Bronchial epithelial cell (primary cell): ENCODE data around the gene ENTPD2. TPM values are rescaled to one million over a fixed set of nuclear protein-coding genes. Genes with fewer than 3 reads are reported as not detected.

Experiments
- DNase-seq: peaks from one replicate; pipeline ENCODE4 v3.0.0-alpha.2; 2010; ENCODE audit warnings: low read depth
- FAIRE-seq: peaks from 2 replicates; lab custom pipeline; 2011; peaks lifted over from hg19 to GRCh38; lab: Jason Lieb, UNC
- H3K27me3 ChIP-seq: 2 replicates; pipeline ENCODE4 v1.5.1; 2011; ENCODE audit warnings: low read length; ENCODE audit not compliant: control insufficient read depth, insufficient read depth
- H3K36me3 ChIP-seq: 2 replicates; pipeline ENCODE4 v1.5.1; 2011; ENCODE audit warnings: low read length; ENCODE audit not compliant: control insufficient read depth, insufficient read depth
- H3K4me3 ChIP-seq: 2 replicates; pipeline ENCODE4 v1.5.1; 2011; ENCODE audit warnings: mild to moderate bottlenecking, low read depth, low read length, control low read depth
- CTCF ChIP-seq: IDR thresholded peaks from 2 replicates; pipeline ENCODE4 v1.5.1; 2011; ENCODE audit warnings: mild to moderate bottlenecking, moderate library complexity, low read length, control low read depth, inconsistent platforms; ENCODE audit not compliant: insufficient read depth, severe bottlenecking
- total RNA-seq: library from RNA; depleted of rRNA; stranded (reverse); fragments of >200 nt; gene quantifications from 2 replicates; pipeline ENCODE4 v1.2.1, GENCODE V29; 2014

Gene ENTPD2
- total RNA-seq, 1 donor from 2014 or later, result 0.79 TPM

DNA sequence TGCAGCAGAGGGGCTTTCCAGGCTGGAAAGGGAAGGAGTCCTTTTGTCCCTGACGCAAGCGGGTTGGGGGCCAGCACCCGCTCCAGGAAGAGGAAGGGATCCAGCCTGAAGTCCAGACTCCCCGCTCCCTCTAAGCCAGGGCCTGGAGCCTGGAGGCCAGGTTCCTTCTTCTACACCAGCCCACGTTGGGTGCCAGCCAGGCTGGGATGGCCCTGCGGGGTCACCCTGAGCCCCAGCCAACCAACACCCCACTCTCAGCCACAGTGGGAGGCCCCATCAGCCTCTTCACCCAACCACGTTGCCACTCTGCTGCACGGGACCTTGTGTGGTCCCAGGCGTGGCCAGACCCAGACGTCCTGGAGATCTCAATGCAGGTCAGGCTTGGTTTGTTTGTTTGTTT is 21.0 kb downstream of the ENTPD2 start:
- Histone ChIP-seq H3K36me3 (no peaks in the 10 kb centered on the region), H3K4me3 (no peak overlapping the region), H3K27me3 (no peaks in the 10 kb centered on the region)
- no peak for TF ChIP-seq CTCF
- FAIRE-seq (no peak), DNase-seq (no peak)

GRCh38 chr9:137031904-137032640 is 21.8 kb downstream of the ENTPD2 start, which contains the start of gene FUT7:
Gene FUT7 (minus strand): TSS chr9:137032088. CDS start chr9:137031991, 97 bp downstream.
- no peak for FAIRE-seq
- no peak for TF ChIP-seq CTCF
- DNase-seq, result no peak
- no peak within 1 kb of the TSS for H3K4me3 ChIP-seq
- H3K27me3 ChIP-seq, result no peaks in the 10 kb centered on the region
- H3K36me3 ChIP-seq, result no peaks in the 10 kb centered on the region

DNA sequence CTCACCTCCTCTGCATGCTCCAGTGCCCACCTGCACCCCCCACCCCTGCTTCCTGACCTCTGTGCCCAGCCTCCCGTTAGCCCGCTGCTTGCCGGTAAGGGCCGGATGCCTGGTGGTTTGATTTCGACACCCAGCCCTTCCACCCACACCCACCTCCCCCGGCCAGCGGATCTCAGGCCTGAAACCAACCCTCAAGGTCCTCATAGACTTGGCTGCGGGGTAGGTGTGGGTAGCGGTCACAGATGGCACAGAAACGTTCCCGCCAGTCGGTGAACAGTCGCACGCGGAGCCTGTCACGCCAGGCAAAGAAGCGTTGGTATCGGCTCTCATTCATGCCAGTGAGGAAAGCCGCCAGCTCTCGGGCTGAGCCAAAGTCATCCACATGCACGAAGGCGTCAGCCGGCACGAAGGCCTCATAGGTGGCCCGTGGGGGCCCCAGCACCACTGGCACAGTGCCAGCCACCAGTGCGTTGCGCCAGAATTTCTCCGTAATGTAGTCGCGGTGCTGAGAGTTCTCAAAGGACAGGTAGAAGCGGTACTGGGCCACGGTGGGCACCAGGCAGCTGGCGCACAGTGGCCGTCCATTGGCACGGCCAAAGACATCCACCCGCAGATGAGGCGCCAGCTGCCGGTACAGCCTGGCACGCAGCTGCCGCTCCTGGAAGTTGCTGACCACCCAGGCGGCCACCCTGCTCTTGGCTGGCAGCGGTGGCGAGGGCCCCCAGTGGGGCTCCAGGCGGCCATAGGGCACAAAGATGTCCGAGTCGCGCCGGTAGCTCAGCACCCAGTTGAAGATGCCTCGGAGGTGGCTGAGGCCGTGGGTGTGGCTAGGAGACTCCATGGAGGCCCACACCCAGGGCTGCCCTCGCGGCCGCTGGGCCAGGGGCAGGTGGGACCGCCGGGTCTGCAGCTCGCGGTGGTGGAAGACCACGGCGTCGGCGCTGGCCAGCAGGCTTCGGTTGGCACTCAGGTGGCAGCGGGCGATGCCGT is 23.0 kb downstream of the ENTPD2 start:
- no peaks in the 10 kb centered on the region for H3K27me3 ChIP-seq
- FAIRE-seq (no peak), DNase-seq (no peak)
- no peak for TF ChIP-seq CTCF
- H3K36me3 ChIP-seq, result no peaks in the 10 kb centered on the region
- no peak overlapping the region for H3K4me3 ChIP-seq

DNA sequence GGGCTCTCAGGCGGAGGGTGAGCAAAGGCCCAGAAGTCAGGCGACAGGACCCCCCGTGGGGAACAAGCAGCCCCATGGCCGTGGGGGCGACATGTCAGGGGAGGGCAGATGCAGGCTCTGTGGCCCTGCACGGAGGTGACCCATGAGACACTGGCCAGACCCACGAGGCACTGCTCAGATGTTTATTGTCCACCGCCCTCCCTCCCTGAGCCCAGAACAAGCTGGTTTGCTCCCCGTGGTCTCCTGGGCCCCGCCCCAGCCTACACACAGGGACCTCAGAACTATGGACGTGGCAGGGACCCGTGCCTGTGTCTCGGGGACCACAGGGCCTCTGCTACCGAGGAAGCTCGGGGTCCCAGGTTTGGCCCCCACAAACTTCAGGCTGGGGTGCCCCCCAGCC is 23.9 kb downstream of the ENTPD2 start:
- no peak for DNase-seq
- no peak for TF ChIP-seq CTCF
- FAIRE-seq, result no peak
- H3K27me3 ChIP-seq, result no peaks in the 10 kb centered on the region
- H3K4me3 ChIP-seq, result no peak overlapping the region
- no peaks in the 10 kb centered on the region for H3K36me3 ChIP-seq

DNA sequence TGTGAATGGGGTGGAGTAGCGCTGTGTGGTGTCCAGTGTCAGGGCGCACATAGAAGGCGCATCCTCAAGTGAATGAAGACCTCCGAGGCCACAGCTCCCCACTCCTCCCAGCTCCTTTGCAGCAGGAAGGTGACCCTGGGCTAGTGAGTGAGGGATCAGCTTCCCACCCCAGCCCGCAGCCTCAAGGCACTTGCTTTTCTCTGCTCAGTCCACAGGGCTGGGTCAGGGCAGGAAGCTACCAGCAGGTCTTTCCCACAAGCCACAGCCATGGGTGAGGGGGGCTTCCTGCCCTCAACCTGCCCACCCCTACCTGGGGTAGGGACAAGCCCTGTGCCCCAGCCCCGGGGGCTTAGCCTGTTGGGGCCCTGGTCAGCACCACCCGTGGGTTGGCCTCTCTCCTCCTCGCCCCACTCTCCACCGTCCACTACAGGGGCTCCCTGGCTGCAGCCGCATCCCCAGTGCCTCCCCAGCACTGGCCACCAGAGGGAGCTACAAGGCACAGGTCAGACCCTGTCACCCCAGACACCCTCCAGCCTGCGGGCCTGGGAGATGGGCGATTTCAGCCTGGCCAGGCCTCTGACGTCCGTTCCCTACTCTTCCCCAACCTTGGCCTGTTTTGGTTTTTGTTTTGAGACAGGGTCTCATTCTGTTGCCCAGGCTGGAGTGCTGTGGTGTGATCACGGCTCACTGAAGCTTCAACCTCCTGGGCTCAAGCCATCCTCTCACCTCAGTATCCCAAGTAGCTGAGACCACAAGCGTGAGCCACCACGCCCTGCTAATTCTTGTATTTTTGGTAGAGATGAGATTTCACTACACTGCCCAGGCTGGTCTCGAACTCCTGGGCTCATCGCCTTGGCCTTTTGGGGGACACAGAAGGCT is 24.6 kb downstream of the ENTPD2 start:
- peak; percentile 23 for DNase-seq
- TF ChIP-seq CTCF, result peak; percentile 94
- Histone ChIP-seq H3K27me3 (no peaks in the 10 kb centered on the region), H3K36me3 (no peaks in the 10 kb centered on the region), H3K4me3 (peak overlapping the region; percentile 40)
- FAIRE-seq, result no peak
